Metanephros (tissue), 2 donors: ENCODE results near the gene NBPF26. TPM values are rescaled to one million over a fixed set of nuclear protein-coding genes. Genes with fewer than 3 reads are reported as not detected.
A peak's percentile ranks its signal among the peaks of the same experiment; 100 is the strongest.

Experiments
- small RNA-seq: library from RNA; depleted of rRNA; stranded (forward); fragments of <200 nt; gene quantifications from one replicate; pipeline ENCODE3, GENCODE V24; 2014; ENCODE audit warnings: low replicate concordance
- total RNA-seq: library from RNA; depleted of rRNA; stranded (reverse); fragments of >200 nt; gene quantifications from one replicate; pipeline ENCODE4 v1.2.3, GENCODE V29; 2014

NBPF26 gene
- 41.2 TPM for total RNA-seq

DNA sequence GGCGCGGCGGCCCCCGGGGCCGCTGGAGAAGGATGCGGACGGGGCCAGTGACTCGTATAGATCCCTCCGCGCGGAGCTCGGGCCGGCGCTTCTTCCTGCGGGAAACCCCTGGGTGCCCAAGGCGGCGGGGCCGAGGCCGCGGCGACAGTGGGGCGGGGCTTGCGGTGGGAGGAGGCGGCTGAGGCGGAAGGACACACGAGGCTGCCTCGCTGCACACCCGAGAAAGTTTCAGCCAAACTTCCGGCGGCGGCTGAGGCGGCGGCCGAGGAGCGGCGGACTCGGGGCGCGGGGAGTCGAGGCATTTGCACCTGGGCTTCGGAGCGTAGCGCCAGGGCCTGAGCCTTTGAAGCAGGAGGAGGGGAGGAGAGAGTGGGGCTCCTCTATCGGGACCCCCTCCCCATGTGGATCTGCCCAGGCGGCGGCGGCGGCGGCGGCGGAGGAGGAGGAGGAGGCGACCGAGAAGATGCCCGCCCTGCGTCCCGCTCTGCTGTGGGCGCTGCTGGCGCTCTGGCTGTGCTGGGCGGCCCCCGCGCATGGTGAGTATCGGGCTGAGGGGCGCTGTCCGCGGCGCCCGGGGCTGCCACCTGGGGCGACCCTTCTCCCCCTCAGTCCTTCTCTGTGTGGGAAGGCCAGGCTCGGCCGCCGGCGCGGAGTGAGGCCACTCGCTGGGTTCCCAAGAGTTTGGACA is at the start of gene NBPF26:
Gene NBPF26 (plus strand): TSS at position 231 of the 688 bp plus-strand sequence.

Small RNAs within 50 kb of the gene (small RNA-seq; reads per million reads assigned to genes)
- gene RNVU1-19 = 3.5 reads per million, percentile 92 among the genes with 10 or more reads in this experiment

Other genes with a start within 250 kb of the NBPF26 start
- not detected for gene PPIAL4A, start 165.8 kb downstream of the NBPF26 start, total RNA-seq